GM19324 (cell line): Measurements from ENCODE around the gene ENC1.
"Not testable (repeated sequence)": the region's sequence is repeated elsewhere in the genome, so short reads cannot be mapped to it uniquely, and the experiment has no call there.

Source experiments
- ATAC-seq: cut with Tn5 transposase; IDR thresholded peaks from one replicate; pipeline ENCODE4 v1.9.1; 2021; ENCODE audit warnings: mild to moderate bottlenecking, moderate library complexity; ENCODE audit not compliant: unreplicated experiment, low FRiP score

Gene ENC1

GRCh38 chr5:74640450-74640953 lies at the start of gene ENC1:
ENC1 (minus strand) TSS chr5:74640728; CDS start chr5:74636485, 4,243 bp downstream.
- ATAC-seq, result peak; percentile 75

GRCh38 chr5:74686962-74687751 lies 46.6 kb upstream of the ENC1 start:
- ATAC-seq, result no peak

GRCh38 chr5:74685979-74686631 lies 45.6 kb upstream of the ENC1 start:
- ATAC-seq, result no peak

GRCh38 chr5:74684900-74685851 lies 44.6 kb upstream of the ENC1 start, which contains the start of gene HEXB:
HEXB (plus strand) TSS chr5:74685233; CDS start chr5:74685261, 28 bp downstream.
- ATAC-seq, result peak; percentile 83

GRCh38 chr5:74679966-74680365 lies 39.4 kb upstream of the ENC1 start:
- no peak for ATAC-seq

GRCh38 chr5:74679300-74679699 lies 38.8 kb upstream of the ENC1 start:
- ATAC-seq, result not testable (repeated sequence)

GRCh38 chr5:74678123-74678522 lies 37.6 kb upstream of the ENC1 start:
- ATAC-seq, result not testable (repeated sequence)

GRCh38 chr5:74676466-74676865 lies 35.9 kb upstream of the ENC1 start:
- not testable (repeated sequence) for ATAC-seq

GRCh38 chr5:74673011-74673790 lies 32.7 kb upstream of the ENC1 start:
- ATAC-seq, result no peak

- ATAC-seq, result no peak
These were observed 31.8 kb upstream of the ENC1 start for GRCh38 chr5:74672215-74672877.

- no peak for ATAC-seq
These were observed 30.0 kb upstream of the ENC1 start for GRCh38 chr5:74670396-74671038.

GRCh38 chr5:74669821-74670220 lies 29.3 kb upstream of the ENC1 start:
- no peak for ATAC-seq

- ATAC-seq, result no peak
These were observed 26.9 kb upstream of the ENC1 start for GRCh38 chr5:74667396-74667795.

- no peak for ATAC-seq
These were observed 25.3 kb upstream of the ENC1 start for GRCh38 chr5:74665816-74666215.

GRCh38 chr5:74665273-74665672 lies 24.7 kb upstream of the ENC1 start:
- ATAC-seq, result no peak

GRCh38 chr5:74664551-74664950 lies 24.0 kb upstream of the ENC1 start:
- ATAC-seq, result no peak

GRCh38 chr5:74660873-74661272 lies 20.3 kb upstream of the ENC1 start:
- ATAC-seq, result no peak

GRCh38 chr5:74660140-74660539 lies 19.6 kb upstream of the ENC1 start:
- ATAC-seq, result no peak

- ATAC-seq, result no peak
These were observed 18.6 kb upstream of the ENC1 start for GRCh38 chr5:74659172-74659571.
